ENCODE measurements around the gene MST1. TPM values are rescaled to one million over a fixed set of nuclear protein-coding genes. Genes with fewer than 3 reads are reported as not detected.

MST1 gene
- total RNA-seq, 1 experiment from 2014 or later = 1.7 TPM

DNA sequence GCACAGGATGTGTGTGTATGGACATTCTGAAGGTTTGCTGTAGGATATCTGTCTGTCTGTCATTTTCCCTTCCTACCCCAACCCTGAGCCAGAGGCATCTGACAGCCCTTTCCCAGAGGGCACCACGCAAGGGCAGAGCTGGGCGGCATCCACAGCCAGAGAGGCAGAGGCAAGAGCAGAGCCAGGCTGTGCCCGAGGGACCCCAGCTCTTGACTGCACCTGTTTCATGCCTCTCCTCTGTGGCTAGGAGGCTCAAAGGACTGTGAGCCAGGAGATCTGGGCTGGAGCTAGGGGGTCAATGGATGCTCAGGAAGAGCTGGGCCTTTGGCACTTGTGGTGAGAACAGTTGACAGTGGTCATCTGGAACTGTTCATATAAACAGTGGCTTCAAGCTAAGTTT lies 19.9 kb downstream of the MST1 start:
- POLR2A ChIA-PET (ENCODE audit: unreplicated experiment) = no interaction called here
- H2AFZ ChIP-seq (ENCODE audit: low read length) = peak overlapping the region; percentile 55; the same call in 1 of the 2 replicates
- peaks cover 4% of the 10 kb centered on the region for H3F3A ChIP-seq (ENCODE audit: low read length, unreplicated experiment)
- DNase-seq (no peak), ATAC-seq (no peak)
- H3K79me2 ChIP-seq (ENCODE audit: low read length) = peaks cover 7% of the 10 kb centered on the region
- H4K20me1 ChIP-seq (ENCODE audit: low read length) = no peaks in the 10 kb centered on the region
- H3K9me3 ChIP-seq (ENCODE audit: low read length) = no peaks in the 10 kb centered on the region
- CTCF ChIA-PET = interaction anchor here (0.8 to 1.6 kb wide), 2 partner anchors 130 to 680 kb away, joined by 3 to 14 read pairs; no protein-coding TSS in a partner anchor
- H3K36me3 ChIP-seq (ENCODE audit: low read depth, low read length) = no peaks in the 10 kb centered on the region
- intact Hi-C loops (cut with micrococcal nuclease) = no loop called here
- BruUV-seq (replicated peaks) = no TSS peak
- no peaks in the 10 kb centered on the region for H3K9me2 ChIP-seq (replicated peaks; ENCODE audit: low read length)
- peak overlapping the region; percentile 75 for H3K4me2 ChIP-seq (ENCODE audit: low read length)
- peaks cover 32% of the 10 kb centered on the region for H3K4me1 ChIP-seq (ENCODE audit: insufficient read depth, low read length)
- peak overlapping the region; percentile 90 for H3K27ac ChIP-seq (ENCODE audit: low read length)
- H3K4me3 ChIP-seq (ENCODE audit: low read length) = peak overlapping the region; percentile 26; the same call in 1 of the 2 replicates
- peak overlapping the region; percentile 47; the same call in 1 of the 2 replicates for H3K9ac ChIP-seq (ENCODE audit: low read length)
- no peak for TF ChIP-seq EZH2 (IDR thresholded peaks at IDR 0.05; ENCODE audit: low read length, unreplicated experiment)
- H3K27me3 ChIP-seq (ENCODE audit: low read length) = no peaks in the 10 kb centered on the region

DNA sequence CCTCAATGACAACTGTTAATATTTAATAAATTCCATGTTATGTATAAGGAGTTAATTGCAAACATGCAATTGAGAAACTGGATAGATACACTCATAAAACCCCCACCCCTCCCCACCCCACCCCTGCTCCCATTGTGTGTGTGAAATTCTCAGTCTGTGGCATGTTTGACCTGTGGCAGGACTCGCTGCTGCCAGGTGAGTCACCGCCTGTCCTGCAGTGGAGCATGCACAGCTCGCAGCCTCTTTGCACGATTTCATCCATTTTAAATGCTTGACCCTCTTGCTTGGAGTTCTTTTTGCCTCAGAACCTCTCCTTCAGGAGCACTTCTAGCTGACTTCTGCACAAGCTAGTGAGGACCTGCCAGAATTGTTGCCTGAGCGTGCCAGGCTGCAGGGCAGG lies 20.4 kb downstream of the MST1 start:
- H3K27me3 ChIP-seq (ENCODE audit: low read length) = no peaks in the 10 kb centered on the region
- H2AFZ ChIP-seq (ENCODE audit: low read length) = peak overlapping the region; percentile 55; the same call in 1 of the 2 replicates
- peak overlapping the region; percentile 75 for H3K4me2 ChIP-seq (ENCODE audit: low read length)
- no peaks in the 10 kb centered on the region for H3K9me2 ChIP-seq (replicated peaks; ENCODE audit: low read length)
- H3F3A ChIP-seq (ENCODE audit: low read length, unreplicated experiment) = peaks cover 4% of the 10 kb centered on the region
- H3K4me3 ChIP-seq (ENCODE audit: low read length) = peak overlapping the region; percentile 26; the same call in 1 of the 2 replicates
- TF ChIP-seq EZH2 (IDR thresholded peaks at IDR 0.05; ENCODE audit: low read length, unreplicated experiment) (no peak), EZH2phosphoT487 (IDR thresholded peaks at IDR 0.05; ENCODE audit: borderline replicate concordance, low read length) (no peak)
- TF ChIP-seq, protein P1, sequence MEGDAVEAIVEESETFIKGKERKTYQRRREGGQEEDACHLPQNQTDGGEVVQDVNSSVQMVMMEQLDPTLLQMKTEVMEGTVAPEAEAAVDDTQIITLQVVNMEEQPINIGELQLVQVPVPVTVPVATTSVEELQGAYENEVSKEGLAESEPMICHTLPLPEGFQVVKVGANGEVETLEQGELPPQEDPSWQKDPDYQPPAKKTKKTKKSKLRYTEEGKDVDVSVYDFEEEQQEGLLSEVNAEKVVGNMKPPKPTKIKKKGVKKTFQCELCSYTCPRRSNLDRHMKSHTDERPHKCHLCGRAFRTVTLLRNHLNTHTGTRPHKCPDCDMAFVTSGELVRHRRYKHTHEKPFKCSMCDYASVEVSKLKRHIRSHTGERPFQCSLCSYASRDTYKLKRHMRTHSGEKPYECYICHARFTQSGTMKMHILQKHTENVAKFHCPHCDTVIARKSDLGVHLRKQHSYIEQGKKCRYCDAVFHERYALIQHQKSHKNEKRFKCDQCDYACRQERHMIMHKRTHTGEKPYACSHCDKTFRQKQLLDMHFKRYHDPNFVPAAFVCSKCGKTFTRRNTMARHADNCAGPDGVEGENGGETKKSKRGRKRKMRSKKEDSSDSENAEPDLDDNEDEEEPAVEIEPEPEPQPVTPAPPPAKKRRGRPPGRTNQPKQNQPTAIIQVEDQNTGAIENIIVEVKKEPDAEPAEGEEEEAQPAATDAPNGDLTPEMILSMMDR (conservative IDR thresholded peaks at IDR 0.05; ENCODE audit: low read depth, low read length) = no peak
- H3K27ac ChIP-seq (ENCODE audit: low read length) = peak overlapping the region; percentile 90
- intact Hi-C loops (cut with micrococcal nuclease) = no loop called here
- peak; percentile 81 for DNase-seq
- peak; percentile 52 for ATAC-seq
- H3K4me1 ChIP-seq (ENCODE audit: insufficient read depth, low read length) = peaks cover 32% of the 10 kb centered on the region
- ChIA-PET CTCF (interaction anchor here (0.8 to 1.6 kb wide), 2 partner anchors 129 to 679 kb away, joined by 3 to 14 read pairs; no protein-coding TSS in a partner anchor), POLR2A (ENCODE audit: unreplicated experiment) (interaction anchor here (0.5 kb wide), 1 partner anchor 72 kb away, joined by 8 read pairs; no protein-coding TSS in a partner anchor)
- H3K36me3 ChIP-seq (ENCODE audit: low read depth, low read length) = no peaks in the 10 kb centered on the region
- BruUV-seq (replicated peaks) = no TSS peak
- H4K20me1 ChIP-seq (ENCODE audit: low read length) = no peaks in the 10 kb centered on the region
- peak overlapping the region; percentile 47 for H3K9ac ChIP-seq (ENCODE audit: low read length)
- no peaks in the 10 kb centered on the region for H3K9me3 ChIP-seq (ENCODE audit: low read length)
- H3K79me2 ChIP-seq (ENCODE audit: low read length) = peaks cover 5% of the 10 kb centered on the region

DNA sequence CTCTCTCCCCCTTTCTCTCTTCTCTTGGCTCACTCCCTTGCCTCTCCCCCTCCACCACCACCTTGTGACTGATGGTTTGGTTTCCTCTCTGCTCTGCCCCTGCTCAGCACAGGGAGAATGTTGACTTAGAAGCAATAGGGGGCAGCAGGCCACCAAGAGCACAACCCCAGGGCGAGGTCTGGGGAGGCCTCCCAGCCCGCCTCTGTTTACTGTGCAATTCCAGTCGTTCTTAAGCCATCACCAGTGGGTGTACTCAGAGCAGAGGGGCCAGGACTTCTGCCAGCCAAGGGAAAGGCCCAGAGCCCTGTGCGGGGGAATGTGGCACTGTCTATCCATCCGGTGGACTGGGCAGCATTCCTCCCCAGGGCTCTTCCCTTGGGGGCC lies 20.9 kb downstream of the MST1 start:
- ChIA-PET CTCF (interaction anchor here (1.6 kb wide), 1 partner anchor 129 kb away, joined by 14 read pairs; no protein-coding TSS in a partner anchor), POLR2A (ENCODE audit: unreplicated experiment) (interaction anchor here (0.5 kb wide), 1 partner anchor 71 kb away, joined by 8 read pairs; no protein-coding TSS in a partner anchor)
- TF ChIP-seq, protein P1 (conservative IDR thresholded peaks at IDR 0.05; ENCODE audit: low read depth, low read length) = peak; percentile 43; the same call in 1 of the 2 replicates
- no peak for TF ChIP-seq EZH2 (IDR thresholded peaks at IDR 0.05; ENCODE audit: low read length, unreplicated experiment)
- Histone ChIP-seq H3K27ac (ENCODE audit: low read length) (peak overlapping the region; percentile 90), H3K36me3 (ENCODE audit: low read depth, low read length) (no peaks in the 10 kb centered on the region), H2AFZ (ENCODE audit: low read length) (0 out of 2 replicates have a peak overlapping the region, but pooled peaks have one; percentile 19), H3K9me3 (ENCODE audit: low read length) (no peaks in the 10 kb centered on the region), H3K27me3 (ENCODE audit: low read length) (no peaks in the 10 kb centered on the region), H4K20me1 (ENCODE audit: low read length) (no peaks in the 10 kb centered on the region), H3K9me2 (replicated peaks; ENCODE audit: low read length) (no peaks in the 10 kb centered on the region), H3K4me1 (ENCODE audit: insufficient read depth, low read length) (peaks cover 30% of the 10 kb centered on the region), H3F3A (ENCODE audit: low read length, unreplicated experiment) (peaks cover 4% of the 10 kb centered on the region), H3K4me3 (ENCODE audit: low read length) (peak overlapping the region; percentile 15; the same call in 1 of the 2 replicates), H3K9ac (ENCODE audit: low read length) (peak overlapping the region; percentile 43), H3K4me2 (ENCODE audit: low read length) (peak overlapping the region; percentile 75), H3K79me2 (ENCODE audit: low read length) (peaks cover 4% of the 10 kb centered on the region)
- BruUV-seq (replicated peaks) = no TSS peak
- intact Hi-C loops (cut with micrococcal nuclease) = no loop called here
- ATAC-seq (peak; percentile 61), DNase-seq (peak; percentile 56)
